ENCODE measurements around the gene RPL10A.

- TF ChIP-seq EZH2phosphoT487 (IDR thresholded peaks at IDR 0.05; ENCODE audit: borderline replicate concordance) (no peak), CTCF (conservative IDR thresholded peaks at IDR 0.05; ENCODE audit: low read length) (no peak)
These were observed 28.0 kb downstream of the RPL10A start for GRCh38 chr6:35496036-35496840.
